ENCODE results near the gene SPATA21. TPM values are rescaled to one million over a fixed set of nuclear protein-coding genes. Genes with fewer than 3 reads are reported as not detected.

The SPATA21 gene
- total RNA-seq, 1 experiment from 2014 or later: not detected

DNA sequence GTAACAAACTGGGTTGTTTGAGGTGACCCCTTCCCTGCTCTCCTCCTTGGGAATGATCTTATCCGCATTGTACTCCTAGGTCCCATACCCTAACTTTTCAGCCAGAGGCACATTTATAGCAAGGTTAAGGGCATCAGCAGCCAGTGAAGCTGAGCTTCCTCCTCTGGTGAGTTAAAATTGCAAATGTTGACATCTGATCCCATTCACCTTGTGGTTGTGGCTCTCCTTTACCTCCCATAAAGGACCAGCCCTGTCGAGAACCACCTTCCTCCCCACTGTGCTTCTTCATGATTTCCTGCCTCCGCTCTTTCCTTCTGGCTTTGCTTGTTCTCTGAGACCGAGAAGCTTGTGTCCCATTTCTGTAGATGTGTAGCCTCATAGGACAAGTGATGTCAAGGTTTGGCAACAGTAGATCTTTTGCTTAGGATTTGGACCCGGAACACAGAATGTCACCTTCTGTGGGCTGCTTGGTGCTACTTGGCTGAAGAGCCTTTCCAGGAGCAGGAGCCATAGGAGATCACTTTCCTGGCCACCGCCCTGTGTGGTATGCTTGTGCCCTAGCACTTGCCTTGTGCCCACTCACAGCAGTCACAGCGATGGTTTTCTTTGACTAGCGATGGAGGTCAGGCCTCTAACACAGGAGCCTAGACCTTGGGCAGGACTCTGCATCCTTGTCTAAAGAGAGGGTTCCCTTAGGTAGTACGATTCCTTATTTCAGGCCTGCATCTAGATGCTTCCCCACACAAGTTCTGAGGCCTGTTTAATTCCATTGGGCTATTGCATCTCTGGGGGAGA, 51.4 kb downstream of the SPATA21 start:
- H3K36me3 Mint-ChIP-seq: no peaks in the 10 kb centered on the region
- ChIA-PET POLR2A (interaction anchor here (0.6 kb wide), 1 partner anchor 20 kb away, joined by 6 read pairs; no protein-coding TSS in a partner anchor), CTCF (interaction anchor here (0.7 to 1.2 kb wide), 2 partner anchors 10 to 55 kb away, joined by 3 read pairs; partner anchors contain the start of gene NECAP2)
- peak overlapping the region; percentile 42 for H3K4me3 Mint-ChIP-seq
- no peak for DNase-seq (ENCODE audit: low spot score)
- peaks cover 44% of the 10 kb centered on the region for H3K4me1 Mint-ChIP-seq
- no peaks in the 10 kb centered on the region for H3K9me3 Mint-ChIP-seq
- no peaks in the 10 kb centered on the region; the same call in 1 of the 2 replicates for H3K27me3 Mint-ChIP-seq (ENCODE audit: low read depth)
- peak overlapping the region; percentile 92 for H3K27ac Mint-ChIP-seq
- TF ChIP-seq JUN (CRISPR knock-in tag; IDR thresholded peaks at IDR 0.05) (no peak), GTF2I (CRISPR knock-in tag; conservative IDR thresholded peaks at IDR 0.05) (no peak), ZNF121 (CRISPR knock-in tag; IDR thresholded peaks at IDR 0.05) (no peak), TCF7 (CRISPR knock-in tag; IDR thresholded peaks at IDR 0.05; ENCODE audit: low read depth) (no peak), ESRRA (CRISPR knock-in tag; IDR thresholded peaks at IDR 0.05; ENCODE audit: borderline replicate concordance) (no peak), RELA (CRISPR knock-in tag; IDR thresholded peaks at IDR 0.05; ENCODE audit: borderline replicate concordance) (no peak), ZNF263 (CRISPR knock-in tag; IDR thresholded peaks at IDR 0.05; ENCODE audit: low read depth) (no peak), ZBTB21 (CRISPR knock-in tag; IDR thresholded peaks at IDR 0.05; ENCODE audit: borderline replicate concordance) (no peak), NFE2L1 (CRISPR knock-in tag; IDR thresholded peaks at IDR 0.05) (no peak), EMX1 (CRISPR knock-in tag; IDR thresholded peaks at IDR 0.05) (no peak), FOXJ3 (CRISPR knock-in tag; IDR thresholded peaks at IDR 0.05; ENCODE audit: borderline replicate concordance) (no peak), OVOL2 (CRISPR knock-in tag; IDR thresholded peaks at IDR 0.05; ENCODE audit: borderline replicate concordance) (no peak), CREM (CRISPR knock-in tag; IDR thresholded peaks at IDR 0.05) (no peak)
- TF ChIP-seq, protein P1, sequence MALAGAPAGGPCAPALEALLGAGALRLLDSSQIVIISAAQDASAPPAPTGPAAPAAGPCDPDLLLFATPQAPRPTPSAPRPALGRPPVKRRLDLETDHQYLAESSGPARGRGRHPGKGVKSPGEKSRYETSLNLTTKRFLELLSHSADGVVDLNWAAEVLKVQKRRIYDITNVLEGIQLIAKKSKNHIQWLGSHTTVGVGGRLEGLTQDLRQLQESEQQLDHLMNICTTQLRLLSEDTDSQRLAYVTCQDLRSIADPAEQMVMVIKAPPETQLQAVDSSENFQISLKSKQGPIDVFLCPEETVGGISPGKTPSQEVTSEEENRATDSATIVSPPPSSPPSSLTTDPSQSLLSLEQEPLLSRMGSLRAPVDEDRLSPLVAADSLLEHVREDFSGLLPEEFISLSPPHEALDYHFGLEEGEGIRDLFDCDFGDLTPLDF (CRISPR knock-in tag; IDR thresholded peaks at IDR 0.05): no peak
- TF ChIP-seq, protein P2, sequence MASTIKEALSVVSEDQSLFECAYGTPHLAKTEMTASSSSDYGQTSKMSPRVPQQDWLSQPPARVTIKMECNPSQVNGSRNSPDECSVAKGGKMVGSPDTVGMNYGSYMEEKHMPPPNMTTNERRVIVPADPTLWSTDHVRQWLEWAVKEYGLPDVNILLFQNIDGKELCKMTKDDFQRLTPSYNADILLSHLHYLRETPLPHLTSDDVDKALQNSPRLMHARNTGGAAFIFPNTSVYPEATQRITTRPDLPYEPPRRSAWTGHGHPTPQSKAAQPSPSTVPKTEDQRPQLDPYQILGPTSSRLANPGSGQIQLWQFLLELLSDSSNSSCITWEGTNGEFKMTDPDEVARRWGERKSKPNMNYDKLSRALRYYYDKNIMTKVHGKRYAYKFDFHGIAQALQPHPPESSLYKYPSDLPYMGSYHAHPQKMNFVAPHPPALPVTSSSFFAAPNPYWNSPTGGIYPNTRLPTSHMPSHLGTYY (CRISPR knock-in tag; IDR thresholded peaks at IDR 0.05): no peak
- TF ChIP-seq, protein P3, sequence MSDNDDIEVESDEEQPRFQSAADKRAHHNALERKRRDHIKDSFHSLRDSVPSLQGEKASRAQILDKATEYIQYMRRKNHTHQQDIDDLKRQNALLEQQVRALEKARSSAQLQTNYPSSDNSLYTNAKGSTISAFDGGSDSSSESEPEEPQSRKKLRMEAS (CRISPR knock-in tag; IDR thresholded peaks at IDR 0.05): no peak
- TF ChIP-seq, protein P4, sequence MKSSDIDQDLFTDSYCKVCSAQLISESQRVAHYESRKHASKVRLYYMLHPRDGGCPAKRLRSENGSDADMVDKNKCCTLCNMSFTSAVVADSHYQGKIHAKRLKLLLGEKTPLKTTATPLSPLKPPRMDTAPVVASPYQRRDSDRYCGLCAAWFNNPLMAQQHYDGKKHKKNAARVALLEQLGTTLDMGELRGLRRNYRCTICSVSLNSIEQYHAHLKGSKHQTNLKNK (CRISPR knock-in tag; IDR thresholded peaks at IDR 0.05): no peak
- TF ChIP-seq, protein P5, sequence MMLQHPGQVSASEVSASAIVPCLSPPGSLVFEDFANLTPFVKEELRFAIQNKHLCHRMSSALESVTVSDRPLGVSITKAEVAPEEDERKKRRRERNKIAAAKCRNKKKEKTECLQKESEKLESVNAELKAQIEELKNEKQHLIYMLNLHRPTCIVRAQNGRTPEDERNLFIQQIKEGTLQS (CRISPR knock-in tag; conservative IDR thresholded peaks at IDR 0.05): no peak
- peak; percentile 81 for ATAC-seq

DNA sequence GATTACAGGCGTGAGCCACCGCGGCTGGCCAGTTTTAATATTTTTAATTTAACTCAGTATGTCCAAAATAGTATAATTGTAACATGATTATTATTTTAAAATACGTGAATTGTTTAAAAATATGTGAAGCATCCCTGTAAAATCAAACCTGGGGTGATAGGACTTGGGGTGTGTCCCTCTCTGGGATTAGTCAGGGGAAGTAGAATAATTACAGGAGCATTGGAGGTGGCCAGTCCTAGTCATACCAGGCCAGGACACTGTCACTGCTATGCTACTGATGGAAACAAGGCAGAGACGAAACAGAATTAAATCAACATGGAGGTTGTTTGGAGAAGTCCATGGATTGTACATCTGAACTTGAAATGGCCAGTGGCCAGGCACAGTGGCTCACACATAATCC, 53.3 kb downstream of the SPATA21 start:
- H3K36me3 Mint-ChIP-seq: no peaks in the 10 kb centered on the region
- peaks cover 34% of the 10 kb centered on the region for H3K4me1 Mint-ChIP-seq
- ATAC-seq (no peak), DNase-seq (ENCODE audit: low spot score) (no peak)
- POLR2A ChIA-PET: no interaction called here
- peak overlapping the region; percentile 82; the same call in 1 of the 2 replicates for H3K27ac Mint-ChIP-seq
- H3K27me3 Mint-ChIP-seq (ENCODE audit: low read depth): no peaks in the 10 kb centered on the region
- no peak overlapping the region for H3K4me3 Mint-ChIP-seq
- CTCF ChIA-PET: no interaction called here
- no peaks in the 10 kb centered on the region for H3K9me3 Mint-ChIP-seq
- TF ChIP-seq, protein P6, sequence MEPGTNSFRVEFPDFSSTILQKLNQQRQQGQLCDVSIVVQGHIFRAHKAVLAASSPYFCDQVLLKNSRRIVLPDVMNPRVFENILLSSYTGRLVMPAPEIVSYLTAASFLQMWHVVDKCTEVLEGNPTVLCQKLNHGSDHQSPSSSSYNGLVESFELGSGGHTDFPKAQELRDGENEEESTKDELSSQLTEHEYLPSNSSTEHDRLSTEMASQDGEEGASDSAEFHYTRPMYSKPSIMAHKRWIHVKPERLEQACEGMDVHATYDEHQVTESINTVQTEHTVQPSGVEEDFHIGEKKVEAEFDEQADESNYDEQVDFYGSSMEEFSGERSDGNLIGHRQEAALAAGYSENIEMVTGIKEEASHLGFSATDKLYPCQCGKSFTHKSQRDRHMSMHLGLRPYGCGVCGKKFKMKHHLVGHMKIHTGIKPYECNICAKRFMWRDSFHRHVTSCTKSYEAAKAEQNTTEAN (CRISPR knock-in tag; IDR thresholded peaks at IDR 0.05): no peak
- TF ChIP-seq ATF1 (CRISPR knock-in tag; IDR thresholded peaks at IDR 0.05) (no peak), HMGA2 (CRISPR knock-in tag; IDR thresholded peaks at IDR 0.05) (no peak), NFE2L1 (CRISPR knock-in tag; IDR thresholded peaks at IDR 0.05) (no peak), TP53 (CRISPR knock-in tag; IDR thresholded peaks at IDR 0.05) (no peak), JAZF1 (CRISPR knock-in tag; IDR thresholded peaks at IDR 0.05) (no peak)
- TF ChIP-seq, protein P7, sequence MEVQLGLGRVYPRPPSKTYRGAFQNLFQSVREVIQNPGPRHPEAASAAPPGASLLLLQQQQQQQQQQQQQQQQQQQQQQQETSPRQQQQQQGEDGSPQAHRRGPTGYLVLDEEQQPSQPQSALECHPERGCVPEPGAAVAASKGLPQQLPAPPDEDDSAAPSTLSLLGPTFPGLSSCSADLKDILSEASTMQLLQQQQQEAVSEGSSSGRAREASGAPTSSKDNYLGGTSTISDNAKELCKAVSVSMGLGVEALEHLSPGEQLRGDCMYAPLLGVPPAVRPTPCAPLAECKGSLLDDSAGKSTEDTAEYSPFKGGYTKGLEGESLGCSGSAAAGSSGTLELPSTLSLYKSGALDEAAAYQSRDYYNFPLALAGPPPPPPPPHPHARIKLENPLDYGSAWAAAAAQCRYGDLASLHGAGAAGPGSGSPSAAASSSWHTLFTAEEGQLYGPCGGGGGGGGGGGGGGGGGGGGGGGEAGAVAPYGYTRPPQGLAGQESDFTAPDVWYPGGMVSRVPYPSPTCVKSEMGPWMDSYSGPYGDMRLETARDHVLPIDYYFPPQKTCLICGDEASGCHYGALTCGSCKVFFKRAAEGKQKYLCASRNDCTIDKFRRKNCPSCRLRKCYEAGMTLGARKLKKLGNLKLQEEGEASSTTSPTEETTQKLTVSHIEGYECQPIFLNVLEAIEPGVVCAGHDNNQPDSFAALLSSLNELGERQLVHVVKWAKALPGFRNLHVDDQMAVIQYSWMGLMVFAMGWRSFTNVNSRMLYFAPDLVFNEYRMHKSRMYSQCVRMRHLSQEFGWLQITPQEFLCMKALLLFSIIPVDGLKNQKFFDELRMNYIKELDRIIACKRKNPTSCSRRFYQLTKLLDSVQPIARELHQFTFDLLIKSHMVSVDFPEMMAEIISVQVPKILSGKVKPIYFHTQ (CRISPR knock-in tag; IDR thresholded peaks at IDR 0.05): no peak
- TF ChIP-seq, protein P8, sequence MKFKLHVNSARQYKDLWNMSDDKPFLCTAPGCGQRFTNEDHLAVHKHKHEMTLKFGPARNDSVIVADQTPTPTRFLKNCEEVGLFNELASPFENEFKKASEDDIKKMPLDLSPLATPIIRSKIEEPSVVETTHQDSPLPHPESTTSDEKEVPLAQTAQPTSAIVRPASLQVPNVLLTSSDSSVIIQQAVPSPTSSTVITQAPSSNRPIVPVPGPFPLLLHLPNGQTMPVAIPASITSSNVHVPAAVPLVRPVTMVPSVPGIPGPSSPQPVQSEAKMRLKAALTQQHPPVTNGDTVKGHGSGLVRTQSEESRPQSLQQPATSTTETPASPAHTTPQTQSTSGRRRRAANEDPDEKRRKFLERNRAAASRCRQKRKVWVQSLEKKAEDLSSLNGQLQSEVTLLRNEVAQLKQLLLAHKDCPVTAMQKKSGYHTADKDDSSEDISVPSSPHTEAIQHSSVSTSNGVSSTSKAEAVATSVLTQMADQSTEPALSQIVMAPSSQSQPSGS (CRISPR knock-in tag; IDR thresholded peaks at IDR 0.05; ENCODE audit: borderline replicate concordance, low read depth): no peak
- TF ChIP-seq, protein P2 (CRISPR knock-in tag; IDR thresholded peaks at IDR 0.05): no peak

All from WTC11 (cell line).